ENCODE measurements around the gene ATP6V0A1.

GRCh38 chr17:42456223-42457106, 2.2 kb upstream of the ATP6V0A1 start:
- TF ChIP-seq CTCF (conservative IDR thresholded peaks at IDR 0.05; ENCODE audit: low read depth in 2 of 2) (no peak), POLR2AphosphoS5 (IDR thresholded peaks at IDR 0.05; ENCODE audit: low read depth) (no peak), EZH2 (IDR thresholded peaks at IDR 0.05; ENCODE audit: low read depth, unreplicated experiment) (no peak), REST (IDR thresholded peaks at IDR 0.05; ENCODE audit: unreplicated experiment) (no peak)

All from GM23338 (cell line).